Erythroblast (primary cell): Measurements from ENCODE around the gene SLC26A5.
A peak's percentile ranks its signal among the peaks of the same experiment; 100 is the strongest.

ENCODE experiments used
- DNase-seq, 2 experiments: peaks; one replicate each; lab custom pipeline; 2025; lab: John Stamatoyannopoulos, UW
- GATA1 ChIP-seq: IDR thresholded peaks from 2 replicates; pipeline ENCODE4 v1.6.1; 2011; ENCODE audit warnings: low read depth, mild to moderate bottlenecking, control low read depth, low read length, moderate library complexity
- POLR2A ChIP-seq: IDR thresholded peaks from 2 replicates; pipeline ENCODE4 v1.6.1; 2011; ENCODE audit warnings: mild to moderate bottlenecking, low read length

Gene SLC26A5

DNA sequence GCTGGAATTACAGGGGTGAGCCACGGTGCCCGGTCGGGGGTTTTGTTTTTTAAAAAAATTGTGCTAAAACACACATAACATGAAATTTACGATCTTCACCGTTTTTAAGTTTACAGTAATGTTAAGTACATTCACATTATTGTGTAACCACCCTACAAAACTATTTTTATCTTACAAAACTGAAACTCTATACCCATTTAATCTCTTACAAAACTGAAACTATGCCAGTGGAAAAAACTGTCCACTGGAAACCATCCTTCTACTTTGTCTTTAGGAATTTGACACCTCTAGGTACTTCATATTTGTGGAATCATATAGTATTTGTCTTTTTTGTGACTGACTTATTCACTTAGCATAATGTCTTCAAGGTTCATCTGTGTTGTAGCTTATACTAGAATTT, 99.6 kb downstream of the SLC26A5 start:
- TF ChIP-seq POLR2A = no peak
- no peak for TF ChIP-seq GATA1
- no peak for DNase-seq

DNA sequence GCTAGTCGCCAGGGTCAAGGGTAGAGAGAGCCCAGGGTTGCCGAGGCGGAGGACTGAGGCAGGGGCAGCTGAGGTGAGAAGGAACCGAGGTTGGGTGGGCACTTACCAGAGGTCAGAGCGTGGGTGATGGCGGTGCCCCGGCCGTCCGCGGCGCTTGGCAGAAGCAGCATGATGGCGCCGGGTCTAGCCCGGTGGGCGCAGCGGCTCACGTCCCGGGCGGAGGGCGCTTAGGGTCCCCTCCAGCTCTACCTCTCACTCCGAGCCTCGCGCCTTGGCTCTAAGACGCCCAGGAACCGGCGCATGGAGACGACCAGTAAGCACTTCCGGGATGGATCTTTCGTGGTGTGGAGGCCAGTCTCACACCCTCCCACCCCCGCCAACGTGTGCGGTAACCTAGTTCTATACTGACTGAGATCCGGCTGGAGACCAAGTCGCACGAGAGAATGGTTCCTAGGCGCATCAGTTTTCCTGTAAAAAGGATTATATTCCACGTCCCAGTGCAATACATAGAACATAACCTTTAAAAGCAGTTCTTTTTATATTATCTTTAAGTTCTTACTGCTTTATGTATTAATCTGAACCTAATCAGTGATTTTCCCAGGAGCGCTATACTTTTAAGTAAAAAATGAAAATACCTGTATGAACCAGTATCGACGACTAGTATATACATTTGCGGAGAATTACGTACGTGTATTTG, 101.4 kb downstream of the SLC26A5 start, which contains the start of gene DNAJC2:
Gene DNAJC2, minus strand, starts transcription at position 315 of the 697 bp plus-strand sequence. Its CDS starts 145 bp downstream, at position 170.
- no peak for TF ChIP-seq GATA1
- peak; percentile 86 for TF ChIP-seq POLR2A

DNA sequence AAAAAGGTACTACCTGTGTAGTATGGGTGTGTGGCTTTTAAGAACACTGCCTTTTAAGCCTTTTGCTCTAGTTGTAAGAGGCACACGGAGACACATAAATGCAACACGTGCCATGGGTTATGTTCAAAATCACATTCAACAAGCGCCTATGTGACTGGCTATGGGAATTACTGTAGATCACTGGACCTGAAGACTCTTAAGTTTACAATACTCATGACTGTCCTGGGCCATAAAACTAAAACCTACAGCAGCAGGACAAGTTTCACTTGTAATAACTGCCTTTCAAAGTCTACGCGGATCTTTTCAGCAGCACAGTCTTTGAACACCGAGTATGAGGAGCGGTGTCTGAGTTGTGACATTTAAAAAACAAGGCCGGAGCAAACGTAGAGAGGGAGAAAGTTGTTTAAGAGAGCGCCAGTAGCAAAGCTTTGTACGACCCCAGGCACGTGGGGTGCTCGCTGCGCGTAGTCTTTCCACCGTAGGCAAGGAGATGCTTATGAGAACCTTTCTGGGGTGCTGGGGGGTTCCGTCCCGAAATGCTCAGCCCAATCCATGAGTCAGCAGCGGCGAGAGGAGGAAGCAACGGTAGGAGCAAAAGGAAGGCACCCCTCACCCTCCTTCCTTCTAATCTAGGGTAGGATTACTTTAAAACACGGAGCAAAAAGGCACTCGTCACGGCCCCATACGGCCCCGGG, 102.1 kb downstream of the SLC26A5 start:
- no peak for TF ChIP-seq POLR2A
- TF ChIP-seq GATA1 = no peak
- peak; percentile 65 to 74 for DNase-seq

More for the DNA sequence above, 101.4 kb downstream of the SLC26A5 start, which contains the start of gene DNAJC2:
- DNase-seq = peak; percentile 95

DNA sequence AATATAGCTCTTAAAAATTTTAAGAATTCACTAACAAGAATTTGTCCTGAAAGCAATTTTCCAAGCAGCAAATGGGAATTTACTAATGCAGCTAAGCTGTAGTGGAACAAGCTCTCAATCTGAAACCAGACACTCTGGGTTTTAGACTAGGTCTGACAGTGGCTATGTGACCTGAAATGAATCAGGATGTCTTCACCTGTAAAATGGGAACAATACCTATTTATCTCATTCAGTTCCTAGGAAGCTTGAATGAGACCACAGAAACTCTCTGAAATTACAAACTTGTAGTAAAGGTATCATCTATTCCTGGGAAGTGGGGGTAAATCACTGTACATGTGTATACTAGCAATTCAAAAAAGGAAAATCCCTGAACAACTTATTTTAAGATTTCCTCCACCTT, 102.7 kb downstream of the SLC26A5 start:
- peak in 1 of 2 experiments; percentile 33 for DNase-seq

DNA sequence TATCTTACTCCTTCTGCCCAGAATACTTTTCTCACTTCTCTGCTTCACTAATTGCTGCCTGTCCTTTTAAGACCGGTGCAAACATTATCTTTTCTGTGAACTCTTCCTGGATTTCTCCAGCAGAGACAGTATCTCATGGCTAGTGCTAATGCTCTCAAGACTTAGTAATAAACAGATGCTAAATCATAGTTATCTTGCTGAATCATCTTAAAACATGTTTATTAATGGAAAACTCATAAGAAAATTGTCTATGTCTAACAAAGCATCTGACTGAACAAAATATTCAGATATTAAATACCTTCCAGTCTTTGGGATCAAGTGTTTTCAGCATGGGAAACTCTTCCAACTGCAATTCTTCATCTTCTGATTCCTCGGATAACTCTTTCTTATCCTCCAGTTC, 104.5 kb downstream of the SLC26A5 start:
- TF ChIP-seq GATA1 (no peak), POLR2A (no peak)
- DNase-seq = no peak

More for the DNA sequence above, 102.7 kb downstream of the SLC26A5 start:
- TF ChIP-seq POLR2A = no peak
- TF ChIP-seq GATA1 = no peak

DNA sequence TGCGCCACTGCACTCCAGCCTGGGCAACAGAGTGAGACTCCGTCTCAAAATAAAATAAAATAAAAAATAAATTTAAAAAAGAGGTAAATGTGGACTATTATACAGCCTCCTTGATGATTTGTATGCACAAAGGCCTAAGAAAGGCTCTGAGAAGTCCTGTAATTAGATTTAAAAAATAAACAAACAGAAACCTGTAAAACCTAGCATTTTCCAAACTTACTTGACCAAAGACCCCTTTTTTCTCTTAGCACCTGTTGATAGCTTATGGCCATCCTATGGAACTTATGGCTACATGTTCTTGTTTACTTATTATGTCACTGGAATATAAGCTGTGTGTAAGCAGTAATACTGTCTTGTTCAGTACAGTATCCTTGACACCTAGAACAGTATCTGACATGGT, 107.1 kb downstream of the SLC26A5 start:
- no peak for DNase-seq
- TF ChIP-seq POLR2A = no peak
- TF ChIP-seq GATA1 = no peak

DNA sequence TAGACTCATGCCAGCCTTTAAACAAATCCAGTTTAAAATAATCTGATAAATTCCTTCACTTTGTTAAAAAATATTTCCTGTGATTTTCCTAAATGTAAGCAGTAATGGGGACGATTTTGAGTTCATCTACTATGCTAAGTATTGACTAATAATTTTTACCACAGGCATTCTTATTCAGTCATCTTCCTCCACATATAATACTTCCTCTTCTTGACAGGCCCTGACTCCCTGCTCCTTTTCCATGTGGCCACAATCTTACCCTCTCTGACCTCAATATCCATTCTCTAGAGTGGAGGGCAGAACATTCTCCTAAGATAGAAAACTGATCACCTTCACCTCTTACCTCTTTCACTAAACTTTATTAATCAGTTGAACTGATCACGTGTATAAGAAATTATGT, 109.2 kb downstream of the SLC26A5 start:
- no peak for DNase-seq
- TF ChIP-seq POLR2A (no peak), GATA1 (no peak)

GRCh38 chr7:103325744-103326143, 120.3 kb downstream of the SLC26A5 start:
- TF ChIP-seq POLR2A = no peak
- TF ChIP-seq GATA1 = no peak

More at GRCh38 chr7:103325744-103326143, 120.3 kb downstream of the SLC26A5 start:
- DNase-seq = no peak
